HG02884 (cell line): ENCODE measurements around the gene MCU.
"Not testable (repeated sequence)": the region's sequence is repeated elsewhere in the genome, so short reads cannot be mapped to it uniquely, and the experiment has no call there.

ENCODE experiments used
- ATAC-seq: cut with Tn5 transposase; IDR thresholded peaks from one replicate; pipeline ENCODE4 v1.9.1; 2021; ENCODE audit warnings: mild to moderate bottlenecking, moderate library complexity; ENCODE audit not compliant: unreplicated experiment

The MCU gene

GRCh38 chr10:72686430-72686829 lies 5.5 kb upstream of the MCU start:
- ATAC-seq, result not testable (repeated sequence)

- no peak for ATAC-seq
Observed at GRCh38 chr10:72687035-72687434, 4.9 kb upstream of the MCU start.

GRCh38 chr10:72688208-72688651 lies 3.7 kb upstream of the MCU start:
- ATAC-seq, result no peak

GRCh38 chr10:72689660-72690059 lies 2.3 kb upstream of the MCU start:
- no peak for ATAC-seq

- ATAC-seq, result no peak
Observed at GRCh38 chr10:72690071-72690755, 1.7 kb upstream of the MCU start.

- no peak for ATAC-seq
Observed at GRCh38 chr10:72691470-72691862, 477 bp upstream of the MCU start.

- peak; percentile 6 for ATAC-seq
Observed at GRCh38 chr10:72692744-72692993, 726 bp downstream of the MCU start.

- no peak for ATAC-seq
Observed at GRCh38 chr10:72692994-72693781, 1.2 kb downstream of the MCU start.

- no peak for ATAC-seq
Observed at GRCh38 chr10:72694476-72695369, 2.8 kb downstream of the MCU start.

GRCh38 chr10:72695496-72695895 lies 3.6 kb downstream of the MCU start:
- no peak for ATAC-seq

GRCh38 chr10:72697716-72698115 lies 5.8 kb downstream of the MCU start:
- ATAC-seq, result no peak

- ATAC-seq, result not testable (repeated sequence)
Observed at GRCh38 chr10:72702465-72702864, 10.5 kb downstream of the MCU start.

GRCh38 chr10:72702868-72703581 lies 11.1 kb downstream of the MCU start:
- no peak for ATAC-seq

- no peak for ATAC-seq
Observed at GRCh38 chr10:72704117-72704516, 12.2 kb downstream of the MCU start.

GRCh38 chr10:72709041-72709440 lies 17.1 kb downstream of the MCU start:
- no peak for ATAC-seq

- ATAC-seq, result no peak
Observed at GRCh38 chr10:72712136-72712535, 20.2 kb downstream of the MCU start.

GRCh38 chr10:72719941-72720592 lies 28.1 kb downstream of the MCU start:
- no peak for ATAC-seq

- ATAC-seq, result no peak
Observed at GRCh38 chr10:72720814-72721660, 29.1 kb downstream of the MCU start.

GRCh38 chr10:72727130-72727529 lies 35.2 kb downstream of the MCU start:
- ATAC-seq, result no peak

GRCh38 chr10:72728462-72728861 lies 36.5 kb downstream of the MCU start:
- no peak for ATAC-seq
